ENCODE results near the gene IGDCC3. TPM values are rescaled to one million over a fixed set of nuclear protein-coding genes. Genes with fewer than 3 reads are reported as not detected.

IGDCC3 gene
- total and polyA plus RNA-seq, 10 of the 15 experiments (the other 5 are each of a cell fraction or from before 2014, with no cell fraction given), result 0.10 to 0.20 (median 0.15) TPM; not detected in 7

GRCh38 chr15:65384895-65385869, 7.4 kb upstream of the IGDCC3 start (continued):
- TF ChIP-seq PML (IDR thresholded peaks at IDR 0.05; ENCODE audit: low read length) (no peak), ETV6 (conservative IDR thresholded peaks at IDR 0.05 in 1 of 2, IDR thresholded peaks at IDR 0.05 in 1 of 2; ENCODE audit: borderline replicate concordance in 1 of 2, low read depth in 1 of 2) (no peak), LARP7 (IDR thresholded peaks at IDR 0.05) (no peak), SUZ12 (IDR thresholded peaks at IDR 0.05; ENCODE audit: unreplicated experiment) (no peak), CHD2 (IDR thresholded peaks at IDR 0.05; ENCODE audit: borderline replicate concordance, low read depth, low read length) (no peak), NFYA (IDR thresholded peaks at IDR 0.05; ENCODE audit: borderline replicate concordance, low read depth, low read length) (no peak)

GRCh38 chr15:65384505-65384894, 6.7 kb upstream of the IGDCC3 start:
- Histone ChIP-seq H3K4me3 (no peak overlapping the region), H3K4me2 (ENCODE audit: control insufficient read depth, insufficient read depth) (no peak overlapping the region), H3K4me1 (ENCODE audit: control insufficient read depth, insufficient read depth, low read length) (peaks cover 7% of the 10 kb centered on the region), H3K9ac (ENCODE audit: control insufficient read depth, insufficient read depth, low read length) (no peak overlapping the region), H3K79me2 (ENCODE audit: control insufficient read depth, insufficient read depth, low read length) (no peaks in the 10 kb centered on the region), H4K20me1 (ENCODE audit: control insufficient read depth, insufficient read depth) (no peaks in the 10 kb centered on the region), H3K27me3 (replicated peaks in 1 of 2; ENCODE audit: control insufficient read depth in 2 of 2, insufficient read depth in 2 of 2, low read length in 1 of 2) (peaks cover 0 to 4% of the 10 kb centered on the region in 2 experiments; a peak in 3 of 4 replicates), H2AFZ (ENCODE audit: control insufficient read depth, low read depth, low read length) (no peak overlapping the region; the same call in 1 of the 2 replicates), H3K27ac (ENCODE audit: control insufficient read depth, insufficient read depth) (no peak overlapping the region), H3K9me3 (replicated peaks; ENCODE audit: control insufficient read depth, insufficient read depth, low read length) (no peaks in the 10 kb centered on the region), H3K36me3 (ENCODE audit: control insufficient read depth in 2 of 2, insufficient read depth in 2 of 2, low read length in 1 of 2) (no peaks in the 10 kb centered on the region)
- in situ Hi-C loops (cut with MboI), result loop anchor here (5.0 kb wide), 1 partner anchor 67 kb away; no protein-coding TSS in a partner anchor
- RAD21 ChIA-PET (ENCODE audit: unreplicated experiment), result interaction anchor here (0.6 to 4.3 kb wide), 5 partner anchors 16 to 104 kb away, joined by 3 to 35 read pairs (median 5); no protein-coding TSS in a partner anchor
- SMC1A ChIA-PET (ENCODE audit: uncharacterized antibody, unreplicated experiment), result interaction anchor here (2.4 kb wide), 1 partner anchor 64 kb away, joined by 31 read pairs; no protein-coding TSS in a partner anchor
- WGBS (ENCODE audit: insufficient coverage, insufficient replicate concordance, low lambda C conversion rate, missing lambda C conversion rate), result 27% methylated on average over 4 of the region's 4 CpGs
- FAIRE-seq (no peak), DNase-seq (ENCODE audit: low read depth, low spot score) (no peak), ATAC-seq (peak; percentile 6)
- TF ChIP-seq MEF2A (IDR thresholded peaks at IDR 0.05; ENCODE audit: insufficient read depth, low read depth, low read length), result no peak
- no peak for TF ChIP-seq MTA2 (IDR thresholded peaks at IDR 0.05; ENCODE audit: low read depth)
- TF ChIP-seq ZBED1 (IDR thresholded peaks at IDR 0.05; ENCODE audit: borderline replicate concordance), result no peak
- no peak for TF ChIP-seq POLR2AphosphoS5 (IDR thresholded peaks at IDR 0.05; ENCODE audit: low read length)
- TF ChIP-seq, protein P1, sequence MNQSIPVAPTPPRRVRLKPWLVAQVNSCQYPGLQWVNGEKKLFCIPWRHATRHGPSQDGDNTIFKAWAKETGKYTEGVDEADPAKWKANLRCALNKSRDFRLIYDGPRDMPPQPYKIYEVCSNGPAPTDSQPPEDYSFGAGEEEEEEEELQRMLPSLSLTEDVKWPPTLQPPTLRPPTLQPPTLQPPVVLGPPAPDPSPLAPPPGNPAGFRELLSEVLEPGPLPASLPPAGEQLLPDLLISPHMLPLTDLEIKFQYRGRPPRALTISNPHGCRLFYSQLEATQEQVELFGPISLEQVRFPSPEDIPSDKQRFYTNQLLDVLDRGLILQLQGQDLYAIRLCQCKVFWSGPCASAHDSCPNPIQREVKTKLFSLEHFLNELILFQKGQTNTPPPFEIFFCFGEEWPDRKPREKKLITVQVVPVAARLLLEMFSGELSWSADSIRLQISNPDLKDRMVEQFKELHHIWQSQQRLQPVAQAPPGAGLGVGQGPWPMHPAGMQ (IDR thresholded peaks at IDR 0.05; ENCODE audit: borderline replicate concordance), result no peak
- TF ChIP-seq POLR2A (IDR thresholded peaks at IDR 0.05; ENCODE audit: low read depth, low read length), result no peak
- no peak for TF ChIP-seq SMAD1 (IDR thresholded peaks at IDR 0.05; ENCODE audit: low read depth, partially characterized antibody)
- TF ChIP-seq YY1 (IDR thresholded peaks at IDR 0.05; ENCODE audit: low read depth, low read length), result no peak
- no peak for TF ChIP-seq CBX3 (IDR thresholded peaks at IDR 0.05; ENCODE audit: borderline replicate concordance, low read depth)
- TF ChIP-seq RUNX3 (IDR thresholded peaks at IDR 0.05; ENCODE audit: low read length), result no peak
- no peak for TF ChIP-seq HDAC2 (IDR thresholded peaks at IDR 0.05)
- no peak for TF ChIP-seq IRF4 (IDR thresholded peaks at IDR 0.05; ENCODE audit: low read depth, low read length)
- TF ChIP-seq BMI1 (IDR thresholded peaks at IDR 0.05; ENCODE audit: borderline replicate concordance), result no peak
- BruUV-seq (replicated peaks), result no TSS peak
- intact Hi-C loops (cut with micrococcal nuclease; ENCODE audit: unreplicated experiment), result no loop called here
- CTCF ChIA-PET, result interaction anchor here (0.5 to 5.8 kb wide), 34 partner anchors 8 to 1311 kb away, joined by 3 to 105 read pairs (median 4); partner anchors contain the start of genes CLPX, PARP16 and PDCD7
- POLR2A ChIA-PET, result interaction anchor here (1.6 kb wide), 1 partner anchor 80 kb away, joined by 4 read pairs; the partner anchor contains the start of gene RNU5B-1
